Measurements from ENCODE around the gene MYOM1.
"Not testable (repeated sequence)": the region's sequence is repeated elsewhere in the genome, so short reads cannot be mapped to it uniquely, and the experiment has no call there.

Gene MYOM1

GRCh38 chr18:3093624-3094337, 126.0 kb downstream of the MYOM1 start:
- no peak overlapping the region for H3K4me3 ChIP-seq (ENCODE audit: low read depth, low read length)

GRCh38 chr18:3092727-3093126, 127.0 kb downstream of the MYOM1 start:
- no peak overlapping the region for H3K4me3 ChIP-seq (ENCODE audit: low read depth, low read length)

- no peak overlapping the region for H3K4me3 ChIP-seq (ENCODE audit: low read depth, low read length)
Measured at GRCh38 chr18:3089579-3089978, 130.2 kb downstream of the MYOM1 start.

GRCh38 chr18:3088449-3088848, 131.3 kb downstream of the MYOM1 start:
- no peak overlapping the region for H3K4me3 ChIP-seq (ENCODE audit: low read depth, low read length)

GRCh38 chr18:3086871-3087270, 132.9 kb downstream of the MYOM1 start:
- H3K4me3 ChIP-seq (ENCODE audit: low read depth, low read length) = no peak overlapping the region

- no peak overlapping the region for H3K4me3 ChIP-seq (ENCODE audit: low read depth, low read length)
Measured at GRCh38 chr18:3085612-3086011, 134.2 kb downstream of the MYOM1 start.

GRCh38 chr18:3084206-3084605, 135.6 kb downstream of the MYOM1 start:
- no peak overlapping the region for H3K4me3 ChIP-seq (ENCODE audit: low read depth, low read length)

- no peak overlapping the region for H3K4me3 ChIP-seq (ENCODE audit: low read depth, low read length)
Measured at GRCh38 chr18:3083766-3084165, 136.0 kb downstream of the MYOM1 start.

- no peak overlapping the region for H3K4me3 ChIP-seq (ENCODE audit: low read depth, low read length)
Measured at GRCh38 chr18:3081584-3081991, 138.2 kb downstream of the MYOM1 start.

- H3K4me3 ChIP-seq (ENCODE audit: low read depth, low read length) = no peak overlapping the region
Measured at GRCh38 chr18:3079653-3080052, 140.1 kb downstream of the MYOM1 start.

GRCh38 chr18:3075491-3075890, 144.3 kb downstream of the MYOM1 start:
- no peak overlapping the region for H3K4me3 ChIP-seq (ENCODE audit: low read depth, low read length)

- no peak overlapping the region for H3K4me3 ChIP-seq (ENCODE audit: low read depth, low read length)
Measured at GRCh38 chr18:3074087-3074486, 145.7 kb downstream of the MYOM1 start.

GRCh38 chr18:3073353-3073752, 146.4 kb downstream of the MYOM1 start:
- H3K4me3 ChIP-seq (ENCODE audit: low read depth, low read length) = not testable (repeated sequence)

- H3K4me3 ChIP-seq (ENCODE audit: low read depth, low read length) = no peak overlapping the region
Measured at GRCh38 chr18:3071676-3072075, 148.1 kb downstream of the MYOM1 start.

- no peak overlapping the region for H3K4me3 ChIP-seq (ENCODE audit: low read depth, low read length)
Measured at GRCh38 chr18:3069671-3070433, 149.9 kb downstream of the MYOM1 start.

- H3K4me3 ChIP-seq (ENCODE audit: low read depth, low read length) = no peak overlapping the region
Measured at GRCh38 chr18:3067722-3068121, 152.0 kb downstream of the MYOM1 start.

GRCh38 chr18:3067165-3067661, 152.6 kb downstream of the MYOM1 start:
- H3K4me3 ChIP-seq (ENCODE audit: low read depth, low read length) = no peak overlapping the region

GRCh38 chr18:3066341-3067110, 153.2 kb downstream of the MYOM1 start:
- H3K4me3 ChIP-seq (ENCODE audit: low read depth, low read length) = no peak overlapping the region

GRCh38 chr18:3063766-3064165, 156.0 kb downstream of the MYOM1 start:
- H3K4me3 ChIP-seq (ENCODE audit: low read depth, low read length) = not testable (repeated sequence)

- no peak overlapping the region for H3K4me3 ChIP-seq (ENCODE audit: low read depth, low read length)
Measured at GRCh38 chr18:3062798-3063680, 156.7 kb downstream of the MYOM1 start.

Measured in iPS-11a (cell line).